Coronary artery (tissue), 2 donors: ENCODE data around the gene SLC5A4.

ENCODE experiments used
- DNase-seq: peaks from one replicate; pipeline ENCODE4 v3.0.0-alpha.2; 2017; ENCODE audit warnings: low spot score
- H3K27ac ChIP-seq, 2 donors: fragments of 200-600 bp; sonication (generic); one replicate each; pipeline ENCODE4 v1.5.1; 2016 to 2019
- H3K4me3 ChIP-seq: fragments of 200-600 bp; sonication (generic); 2 replicates; pipeline ENCODE4 v1.5.1; 2016; ENCODE audit warnings: mild to moderate bottlenecking, moderate library complexity
- TF ChIP-seq, protein P1 (sequence below): fragments of 200-600 bp; sonication (generic); IDR thresholded peaks from one replicate; pipeline ENCODE4 v1.5.1; 2019; ENCODE audit warnings: antibody characterized with exemption

Gene SLC5A4

DNA sequence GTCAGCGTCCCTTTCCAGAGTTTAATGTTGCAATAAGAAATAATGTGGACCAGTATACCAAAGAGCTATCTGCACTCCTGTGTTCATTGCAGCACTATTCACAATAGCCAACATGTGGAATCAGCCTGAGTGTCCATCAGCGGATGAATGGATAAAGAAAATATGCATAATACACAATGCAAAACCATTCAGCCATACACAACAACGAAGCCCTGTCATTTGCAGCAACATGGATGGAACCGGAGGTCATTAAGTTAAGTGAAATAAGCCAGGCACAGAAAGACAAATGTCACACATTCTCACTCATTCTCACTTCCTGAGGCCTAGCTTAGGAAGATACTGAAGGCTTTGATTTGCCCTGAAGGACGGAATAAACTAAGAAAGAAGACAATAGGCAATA, 22.1 kb downstream of the SLC5A4 start:
- Histone ChIP-seq H3K27ac (no peak overlapping the region), H3K4me3 (no peak overlapping the region)
- TF ChIP-seq, protein P1, sequence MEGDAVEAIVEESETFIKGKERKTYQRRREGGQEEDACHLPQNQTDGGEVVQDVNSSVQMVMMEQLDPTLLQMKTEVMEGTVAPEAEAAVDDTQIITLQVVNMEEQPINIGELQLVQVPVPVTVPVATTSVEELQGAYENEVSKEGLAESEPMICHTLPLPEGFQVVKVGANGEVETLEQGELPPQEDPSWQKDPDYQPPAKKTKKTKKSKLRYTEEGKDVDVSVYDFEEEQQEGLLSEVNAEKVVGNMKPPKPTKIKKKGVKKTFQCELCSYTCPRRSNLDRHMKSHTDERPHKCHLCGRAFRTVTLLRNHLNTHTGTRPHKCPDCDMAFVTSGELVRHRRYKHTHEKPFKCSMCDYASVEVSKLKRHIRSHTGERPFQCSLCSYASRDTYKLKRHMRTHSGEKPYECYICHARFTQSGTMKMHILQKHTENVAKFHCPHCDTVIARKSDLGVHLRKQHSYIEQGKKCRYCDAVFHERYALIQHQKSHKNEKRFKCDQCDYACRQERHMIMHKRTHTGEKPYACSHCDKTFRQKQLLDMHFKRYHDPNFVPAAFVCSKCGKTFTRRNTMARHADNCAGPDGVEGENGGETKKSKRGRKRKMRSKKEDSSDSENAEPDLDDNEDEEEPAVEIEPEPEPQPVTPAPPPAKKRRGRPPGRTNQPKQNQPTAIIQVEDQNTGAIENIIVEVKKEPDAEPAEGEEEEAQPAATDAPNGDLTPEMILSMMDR = no peak
- no peak for DNase-seq

DNA sequence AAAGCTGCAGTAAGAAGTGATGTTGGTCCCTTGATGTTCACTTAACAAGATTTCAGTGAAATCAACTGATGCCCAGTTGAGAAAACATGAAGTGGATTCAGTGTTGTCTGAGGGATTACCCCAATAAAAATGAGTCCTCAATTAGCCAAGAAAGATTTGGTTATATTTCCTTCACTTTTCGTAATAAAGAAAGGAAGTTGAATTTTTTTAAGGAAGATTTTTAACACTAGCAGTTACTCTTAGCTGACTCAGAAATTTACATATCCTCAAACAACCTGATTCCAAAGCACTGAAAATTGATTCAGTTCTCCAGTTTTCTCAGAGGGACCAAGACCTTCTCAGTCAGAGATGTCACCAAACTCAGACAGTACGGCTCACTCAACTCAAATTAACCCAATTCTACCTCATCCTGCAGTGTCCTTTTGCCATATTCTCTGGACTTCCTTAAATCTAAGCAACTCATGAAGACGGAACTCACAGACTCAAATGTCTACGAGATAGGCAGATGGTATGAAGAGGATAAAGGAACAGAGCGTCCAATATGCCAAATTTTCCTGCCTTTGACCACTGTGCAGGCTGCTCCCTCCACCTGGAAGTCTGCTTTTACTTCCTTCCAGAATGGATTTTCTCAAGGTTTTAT, 22.8 kb downstream of the SLC5A4 start:
- Histone ChIP-seq H3K27ac (no peak overlapping the region), H3K4me3 (no peak overlapping the region)
- no peak for DNase-seq
- TF ChIP-seq, protein P1 = no peak

DNA sequence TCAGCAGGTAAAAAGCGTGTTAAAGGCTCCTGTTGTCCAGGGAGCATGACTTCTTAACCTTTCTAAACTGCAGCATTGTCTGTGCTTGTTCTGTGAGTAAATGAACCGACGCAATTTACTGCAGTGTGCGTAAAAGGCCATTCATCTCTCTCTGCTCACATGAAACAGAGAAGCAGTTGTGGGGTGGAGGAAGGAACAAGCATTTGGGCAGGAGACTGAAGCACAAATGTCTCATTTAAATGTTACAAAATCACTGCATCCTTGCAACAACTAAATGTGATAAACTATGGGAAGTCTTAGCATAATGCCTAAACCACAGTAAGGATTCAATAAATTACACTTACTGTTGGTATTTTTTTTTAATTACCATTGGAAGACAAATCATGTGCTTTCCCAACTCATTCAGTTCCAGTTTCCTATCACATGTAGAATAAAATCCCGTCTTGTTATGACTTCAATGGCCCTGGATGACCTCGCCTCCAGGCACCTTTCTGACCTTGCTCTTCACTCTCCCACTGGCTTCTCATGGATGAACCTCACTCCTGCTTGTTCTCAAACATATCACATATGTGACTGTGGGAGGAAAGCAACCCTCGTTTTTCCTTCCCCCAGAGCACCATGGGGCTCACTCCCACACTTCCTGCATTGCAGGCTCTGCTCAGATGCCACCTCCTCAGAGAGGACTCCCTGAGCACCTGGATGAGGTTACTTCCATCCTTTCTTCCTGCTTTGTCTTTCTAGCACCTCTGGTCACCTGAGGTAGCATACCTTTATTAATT, 28.6 kb downstream of the SLC5A4 start:
- DNase-seq = no peak
- Histone ChIP-seq H3K4me3 (no peak overlapping the region), H3K27ac (no peak overlapping the region)
- TF ChIP-seq, protein P1 = no peak

DNA sequence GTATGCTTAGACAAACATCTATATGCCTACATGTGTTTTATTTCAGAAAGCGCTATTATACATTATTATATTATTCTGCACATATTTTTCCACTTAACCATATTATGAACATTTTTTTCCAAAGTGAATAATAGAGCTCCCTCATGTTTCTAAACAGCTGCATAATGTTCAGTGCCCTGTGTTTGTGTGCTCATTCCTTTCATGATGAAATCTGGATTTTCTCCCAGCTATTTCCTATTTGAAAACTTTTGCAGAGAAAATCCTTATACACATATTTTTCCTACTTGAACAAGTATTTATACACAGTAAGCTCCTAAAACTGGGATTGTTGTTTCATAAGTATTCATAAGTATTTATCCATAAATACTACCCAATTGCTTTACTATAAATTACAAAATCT, 32.2 kb downstream of the SLC5A4 start:
- Histone ChIP-seq H3K27ac (no peak overlapping the region), H3K4me3 (no peak overlapping the region)
- TF ChIP-seq, protein P1 = no peak
- DNase-seq = no peak

DNA sequence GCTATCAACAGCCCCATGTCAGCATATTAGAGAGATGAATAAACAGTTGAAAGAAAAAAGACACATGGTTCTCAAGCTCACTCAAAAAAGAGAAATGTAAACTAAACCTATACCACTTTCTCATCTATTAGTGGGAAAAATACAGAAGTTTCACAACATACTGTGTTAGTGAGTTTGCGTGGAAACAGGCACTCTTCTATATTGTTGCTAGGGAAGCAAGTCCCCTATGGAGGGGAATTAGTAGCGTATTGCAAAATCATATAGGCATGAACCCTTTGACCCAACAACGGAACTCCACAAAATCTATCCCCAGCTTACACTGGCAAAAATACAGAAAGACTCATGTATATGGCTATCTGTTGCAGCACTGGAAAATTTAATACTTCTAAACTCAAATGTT, 36.1 kb downstream of the SLC5A4 start:
- DNase-seq = no peak
- Histone ChIP-seq H3K27ac (no peak overlapping the region), H3K4me3 (no peak overlapping the region)
- TF ChIP-seq, protein P1 = no peak

DNA sequence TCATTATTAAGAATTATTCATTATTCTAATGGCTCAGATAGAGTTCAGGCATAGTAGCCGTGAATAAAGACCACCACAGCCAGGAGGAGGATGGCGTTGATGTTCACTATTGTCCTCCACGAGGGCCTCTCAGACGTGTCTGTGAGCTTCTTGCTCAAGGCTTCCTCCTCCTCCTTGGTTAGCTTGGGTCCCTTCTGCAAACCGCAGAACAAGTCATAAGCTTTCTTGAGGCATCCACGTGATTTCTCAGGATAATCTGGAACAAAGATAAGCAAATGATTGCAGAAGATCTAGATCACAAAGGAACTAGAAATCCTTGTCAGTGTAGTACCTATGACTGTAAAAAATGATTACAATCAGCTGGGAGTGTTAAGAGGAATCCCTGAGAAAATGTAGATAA, 36.7 kb downstream of the SLC5A4 start:
- Histone ChIP-seq H3K27ac (no peak overlapping the region), H3K4me3 (no peak overlapping the region)
- no peak for DNase-seq
- TF ChIP-seq, protein P1 = no peak

DNA sequence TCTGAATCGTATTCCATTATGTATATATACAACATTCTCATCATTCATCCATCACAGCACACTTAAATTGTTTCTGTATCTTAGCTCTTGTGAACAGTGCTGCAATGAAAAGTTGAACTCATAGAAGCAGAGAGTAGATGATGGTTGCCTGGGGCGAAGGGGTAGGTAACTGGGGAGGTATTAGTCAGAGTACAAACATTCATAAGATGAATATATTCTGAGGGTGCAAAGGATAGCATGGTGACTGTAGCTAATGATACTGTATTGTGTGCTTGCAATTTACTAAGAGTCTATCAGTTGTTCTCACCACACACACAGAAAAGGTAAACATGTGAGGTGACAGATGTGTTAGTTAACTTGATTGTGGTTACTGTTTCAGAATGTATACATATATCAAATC, 37.7 kb downstream of the SLC5A4 start:
- DNase-seq = no peak
- TF ChIP-seq, protein P1 = no peak
- H3K27ac ChIP-seq = no peak overlapping the region
- no peak overlapping the region for H3K4me3 ChIP-seq
